CD4-positive, alpha-beta memory T cell (primary cell): ENCODE measurements around the gene ST3GAL3. TPM values are rescaled to one million over a fixed set of nuclear protein-coding genes. Genes with fewer than 3 reads are reported as not detected.
A peak's percentile ranks its signal among the peaks of the same experiment; 100 is the strongest.

Source experiments
- CTCF ChIA-PET: fragments of 350-600 bp; sonication (Branson Sonifier 250); formaldehyde crosslinking; loops from one replicate; lab custom pipeline; 2021; ENCODE audit warnings: inconsistent platforms; ENCODE audit not compliant: partially characterized antibody; lab: Charles Lee
- POLR2A ChIA-PET: fragments of 350-600 bp; sonication (Branson Sonifier 250); formaldehyde crosslinking; loops from one replicate; lab custom pipeline; 2021; ENCODE audit not compliant: partially characterized antibody; lab: Charles Lee
- DNase-seq, 5 donors: peaks; one replicate each; pipeline versions ENCODE4 v3.0.0 to v3.0.0-alpha.2; 2020 to 2022; ENCODE audit warnings: mixed read lengths in 1 of 5
- H3K27ac ChIP-seq: one replicate; pipeline ENCODE4 v1.7.0; 2013; ENCODE audit warnings: low read depth, low read length
- H3K27me3 ChIP-seq: 2 replicates; pipeline ENCODE4 v1.7.0; 2013; ENCODE audit warnings: mild to moderate bottlenecking, low read length, moderate library complexity; ENCODE audit not compliant: insufficient read depth
- H3K36me3 ChIP-seq: 2 replicates; pipeline ENCODE4 v1.7.0; 2013; ENCODE audit warnings: mild to moderate bottlenecking, low read length, moderate library complexity; ENCODE audit not compliant: insufficient read depth
- H3K4me1 ChIP-seq: 2 replicates; pipeline ENCODE4 v1.7.0; 2013; ENCODE audit warnings: mild to moderate bottlenecking, low read length, moderate library complexity; ENCODE audit not compliant: insufficient read depth
- H3K4me3 ChIP-seq, 2 donors: one replicate each; pipeline ENCODE4 v1.7.0; 2013; ENCODE audit warnings: low read length in 2 of 2, mild to moderate bottlenecking in 1 of 2
- H3K9me3 ChIP-seq, 2 donors: one replicate each; pipeline ENCODE4 v1.7.0; 2013; ENCODE audit warnings: low read length in 2 of 2, control low read depth in 1 of 2; ENCODE audit not compliant: control insufficient read depth in 1 of 2
- H3K27ac Mint-ChIP-seq, 7 donors: one replicate each; pipeline ENCODE4 v1.8.0; 2020 to 2021; ENCODE audit warnings: mixed read lengths in 7 of 7, mild to moderate bottlenecking in 6 of 7, inconsistent platforms in 3 of 7, moderate library complexity in 3 of 7
- H3K27me3 Mint-ChIP-seq, 2 donors: one replicate each; pipeline ENCODE4 v1.8.0; 2020 to 2021; ENCODE audit warnings: mixed read lengths in 2 of 2
- H3K36me3 Mint-ChIP-seq, 2 donors: one replicate each; pipeline ENCODE4 v1.8.0; 2020 to 2021; ENCODE audit warnings: mixed read lengths in 2 of 2, inconsistent platforms in 1 of 2, mild to moderate bottlenecking in 1 of 2
- H3K4me1 Mint-ChIP-seq, 4 donors: one replicate each; pipeline ENCODE4 v1.8.0; 2020 to 2021; ENCODE audit warnings: mixed read lengths in 4 of 4, mild to moderate bottlenecking in 1 of 4
- H3K4me3 Mint-ChIP-seq, 8 donors: one replicate each; pipeline ENCODE4 v1.8.0; 2020 to 2021; ENCODE audit warnings: mixed read lengths in 8 of 8, mild to moderate bottlenecking in 7 of 8, moderate library complexity in 6 of 8, inconsistent platforms in 3 of 8
- H3K9me3 Mint-ChIP-seq, 8 donors: one replicate each; pipeline ENCODE4 v1.8.0; 2020 to 2021; ENCODE audit warnings: mixed read lengths in 8 of 8, mild to moderate bottlenecking in 5 of 8, inconsistent platforms in 3 of 8, moderate library complexity in 1 of 8
- intact Hi-C: fragments of 100-400 bp; cut with micrococcal nuclease; formaldehyde crosslinking; loops from one replicate; pipeline ENCODE4 v1.15.1; 2023
- polyA plus RNA-seq, 2 donors: library from polyadenylated mRNA; unstranded; fragments of 300-500 nt; fragmentation: Illumina TruSeq; gene quantifications; one replicate each; pipeline ENCODE4 v1.2.3, GENCODE V29; 2021
- total RNA-seq, 2 experiments: library from RNA; stranded (reverse); gene quantifications; one replicate each; pipeline ENCODE4 v1.2.3, GENCODE V29; 2021

Gene ST3GAL3
- total and polyA plus RNA-seq, 4 experiments from 2014 or later, result 6.1 to 29.6 (median 16.3) TPM

GRCh38 chr1:43969416-43969745, 262.0 kb downstream of the ST3GAL3 start:
- H3K27ac Mint-ChIP-seq, result peak overlapping the region; percentile 77 to 93 (median 88)
- ChIA-PET POLR2A (interaction anchor here (0.8 to 1.5 kb wide), 5 partner anchors 16 to 243 kb away, joined by 3 to 19 read pairs (median 5); partner anchors contain the start of genes CCDC24 and IPO13), CTCF (interaction anchor here (1.0 kb wide), 1 partner anchor 22 kb away, joined by 3 read pairs; the partner anchor contains the start of gene IPO13)
- Histone ChIP-seq H3K4me1 (peaks cover 24% of the 10 kb centered on the region), H3K4me3 (peak overlapping the region in 1 of 2 donors; percentile 99), H3K36me3 (peaks cover 6% of the 10 kb centered on the region), H3K27ac (no peak overlapping the region), H3K27me3 (no peaks in the 10 kb centered on the region), H3K9me3 (no peaks in the 10 kb centered on the region)
- DNase-seq, result no peak
- peak overlapping the region; percentile 92 to 97 (median 94) for H3K4me3 Mint-ChIP-seq
- intact Hi-C loops, result loop anchor here (1.0 kb wide), 2 partner anchors 23 to 61 kb away; partner anchors contain the start of gene IPO13
- peaks cover 3 to 24% of the 10 kb centered on the region in 2 donors for H3K36me3 Mint-ChIP-seq
- H3K9me3 Mint-ChIP-seq, result peaks cover 0 to 2% (median 0%) of the 10 kb centered on the region in 8 donors
- H3K4me1 Mint-ChIP-seq, result peaks cover 23 to 40% (median 30%) of the 10 kb centered on the region in 4 donors
- H3K27me3 Mint-ChIP-seq, result no peaks in the 10 kb centered on the region

GRCh38 chr1:43969746-43970466, 262.6 kb downstream of the ST3GAL3 start, which contains the start of gene DPH2:
TSS of gene DPH2 (plus strand) at chr1:43970010. CDS start at chr1:43970176, 166 bp downstream.
- Histone ChIP-seq H3K9me3 (no peaks in the 10 kb centered on the region), H3K4me3 (peak within 1 kb of the TSS; percentile 89 to 99), H3K27ac (peak within 1 kb of the TSS; percentile 57), H3K4me1 (peaks cover 24% of the 10 kb centered on the region), H3K27me3 (no peaks in the 10 kb centered on the region), H3K36me3 (peaks cover 6% of the 10 kb centered on the region)
- Mint-ChIP-seq H3K36me3 (peaks cover 3 to 27% of the 10 kb centered on the region in 2 donors), H3K27me3 (no peaks in the 10 kb centered on the region), H3K4me3 (peak within 1 kb of the TSS; percentile 92 to 97 (median 94)), H3K4me1 (peaks cover 23 to 41% (median 32%) of the 10 kb centered on the region in 4 donors), H3K27ac (peak within 1 kb of the TSS; percentile 77 to 93 (median 88)), H3K9me3 (peaks cover 0 to 2% (median 0%) of the 10 kb centered on the region in 8 donors)
- DNase-seq, result peak; percentile 86 to 99 (median 91)
- CTCF ChIA-PET, result interaction anchor here (0.9 to 1.3 kb wide), 3 partner anchors 23 to 36 kb away, joined by 3 to 5 read pairs (median 3); partner anchors contain the start of gene IPO13
- POLR2A ChIA-PET, result interaction anchor here (0.6 to 1.5 kb wide), 9 partner anchors 17 to 1552 kb away, joined by 3 to 19 read pairs (median 3); partner anchors contain the start of genes CCDC24, IPO13, KDM4A and PRDX1
- intact Hi-C loops, result loop anchor here (1.0 kb wide), 2 partner anchors 24 to 60 kb away; partner anchors contain the start of gene IPO13

GRCh38 chr1:43970502-43970901, 263.2 kb downstream of the ST3GAL3 start:
- H3K4me3 ChIP-seq, result peak overlapping the region; percentile 89 to 99
- CTCF ChIA-PET, result interaction anchor here (0.9 to 1.3 kb wide), 2 partner anchors 25 to 36 kb away, joined by 3 to 5 read pairs; no protein-coding TSS in a partner anchor
- peak overlapping the region; percentile 57 for H3K27ac ChIP-seq
- H3K9me3 ChIP-seq, result no peaks in the 10 kb centered on the region
- POLR2A ChIA-PET, result interaction anchor here (0.6 to 5.7 kb wide), 8 partner anchors 18 to 1551 kb away, joined by 3 to 44 read pairs (median 4); partner anchors contain the start of genes CCDC24, IPO13, KDM4A and PRDX1
- peaks cover 24% of the 10 kb centered on the region for H3K4me1 ChIP-seq
- intact Hi-C loops, result no loop called here
- peaks cover 23 to 43% (median 33%) of the 10 kb centered on the region in 4 donors for H3K4me1 Mint-ChIP-seq
- peak overlapping the region; percentile 92 to 97 (median 94) for H3K4me3 Mint-ChIP-seq
- peaks cover 0 to 2% (median 0%) of the 10 kb centered on the region in 8 donors for H3K9me3 Mint-ChIP-seq
- no peaks in the 10 kb centered on the region for H3K27me3 ChIP-seq
- peaks cover 6% of the 10 kb centered on the region for H3K36me3 ChIP-seq
- H3K27ac Mint-ChIP-seq, result peak overlapping the region in 6 of 7 donors; percentile 77 to 93 (median 87)
- H3K36me3 Mint-ChIP-seq, result peaks cover 3 to 29% of the 10 kb centered on the region in 2 donors
- DNase-seq, result no peak
- no peaks in the 10 kb centered on the region for H3K27me3 Mint-ChIP-seq

- peak overlapping the region; percentile 92 to 97 (median 94) for H3K4me3 Mint-ChIP-seq
- ChIA-PET CTCF (interaction anchor here (0.9 to 1.3 kb wide), 2 partner anchors 25 to 35 kb away, joined by 3 to 5 read pairs; no protein-coding TSS in a partner anchor), POLR2A (interaction anchor here (1.3 to 5.7 kb wide), 5 partner anchors 18 to 1551 kb away, joined by 3 to 44 read pairs (median 4); partner anchors contain the start of genes CCDC24, IPO13 and PRDX1)
- intact Hi-C loops, result no loop called here
- no peak overlapping the region for H3K4me3 ChIP-seq
- H3K36me3 Mint-ChIP-seq, result peaks cover 3 to 33% of the 10 kb centered on the region in 2 donors
- no peak for DNase-seq
- H3K9me3 ChIP-seq, result no peaks in the 10 kb centered on the region
- peaks cover 28% of the 10 kb centered on the region for H3K4me1 ChIP-seq
- H3K4me1 Mint-ChIP-seq, result peaks cover 27 to 47% (median 37%) of the 10 kb centered on the region in 4 donors
- H3K27ac ChIP-seq, result no peak overlapping the region
- no peaks in the 10 kb centered on the region for H3K27me3 Mint-ChIP-seq
- no peaks in the 10 kb centered on the region for H3K27me3 ChIP-seq
- H3K27ac Mint-ChIP-seq, result peak overlapping the region in 2 of 7 donors; percentile 27 to 88
- peaks cover 6% of the 10 kb centered on the region for H3K36me3 ChIP-seq
- H3K9me3 Mint-ChIP-seq, result peaks cover 0 to 2% (median 0%) of the 10 kb centered on the region in 8 donors
These were observed 263.6 kb downstream of the ST3GAL3 start for GRCh38 chr1:43970911-43971310.

GRCh38 chr1:43971336-43971980, 264.1 kb downstream of the ST3GAL3 start:
- H3K27ac Mint-ChIP-seq, result no peak overlapping the region
- peaks cover 34% of the 10 kb centered on the region for H3K4me1 ChIP-seq
- no peaks in the 10 kb centered on the region for H3K27me3 ChIP-seq
- intact Hi-C loops, result no loop called here
- ChIA-PET POLR2A (interaction anchor here (1.4 to 5.7 kb wide), 2 partner anchors 17 to 24 kb away, joined by 3 to 44 read pairs; partner anchors contain the start of gene IPO13), CTCF (interaction anchor here (1.3 kb wide), 1 partner anchor 26 kb away, joined by 5 read pairs; no protein-coding TSS in a partner anchor)
- no peak for DNase-seq
- H3K4me3 Mint-ChIP-seq, result peak overlapping the region in 7 of 8 donors; percentile 92 to 97 (median 94)
- H3K36me3 Mint-ChIP-seq, result peaks cover 4 to 36% of the 10 kb centered on the region in 2 donors
- peaks cover 30 to 52% (median 41%) of the 10 kb centered on the region in 4 donors for H3K4me1 Mint-ChIP-seq
- H3K27me3 Mint-ChIP-seq, result no peaks in the 10 kb centered on the region
- peaks cover 9% of the 10 kb centered on the region for H3K36me3 ChIP-seq
- H3K9me3 Mint-ChIP-seq, result peaks cover 0 to 2% (median 0%) of the 10 kb centered on the region in 8 donors
- no peak overlapping the region for H3K4me3 ChIP-seq
- H3K27ac ChIP-seq, result no peak overlapping the region
- H3K9me3 ChIP-seq, result no peaks in the 10 kb centered on the region

GRCh38 chr1:43973981-43974442, 266.7 kb downstream of the ST3GAL3 start:
- peaks cover 47 to 76% (median 63%) of the 10 kb centered on the region in 4 donors for H3K4me1 Mint-ChIP-seq
- peak overlapping the region; percentile 90 to 98 (median 92) for H3K4me3 Mint-ChIP-seq
- peak overlapping the region; percentile 95 to 98 (median 96) for H3K27ac Mint-ChIP-seq
- POLR2A ChIA-PET, result interaction anchor here (1.1 to 5.7 kb wide), 5 partner anchors 18 to 607 kb away, joined by 3 to 44 read pairs (median 6); partner anchors contain the start of genes CCDC24, IPO13, KDM4A and SLC6A9
- peaks cover 0 to 2% (median 0%) of the 10 kb centered on the region in 8 donors for H3K9me3 Mint-ChIP-seq
- no peaks in the 10 kb centered on the region for H3K27me3 Mint-ChIP-seq
- Histone ChIP-seq H3K36me3 (peaks cover 29% of the 10 kb centered on the region), H3K27ac (peak overlapping the region; percentile 83), H3K4me3 (peak overlapping the region; percentile 81 to 96), H3K9me3 (no peaks in the 10 kb centered on the region), H3K27me3 (no peaks in the 10 kb centered on the region), H3K4me1 (peaks cover 56% of the 10 kb centered on the region)
- H3K36me3 Mint-ChIP-seq, result peaks cover 24 to 57% of the 10 kb centered on the region in 2 donors
- CTCF ChIA-PET, result interaction anchor here (1.6 kb wide), 1 partner anchor 16 kb away, joined by 8 read pairs; no protein-coding TSS in a partner anchor
- intact Hi-C loops, result loop anchor here (1.0 kb wide), 2 partner anchors 28 to 56 kb away; partner anchors contain the start of gene IPO13
- DNase-seq, result no peak
